OCI-LY1 (cell line): ENCODE results near the gene PPIP5K1.

Experiments
- EZH2 ChIP-seq: fragments of 200-600 bp; sonication (generic), shearing (Covaris generic); IDR thresholded peaks from 2 replicates; pipeline ENCODE4 v1.8.0; 2017; ENCODE audit warnings: borderline replicate concordance, mixed run types, mild to moderate bottlenecking, antibody characterized with exemption, low read length, moderate library complexity, mixed read lengths
- TF ChIP-seq, protein P1 (sequence below): fragments of 200-600 bp; sonication (generic), shearing (Covaris generic); IDR thresholded peaks from 2 replicates; pipeline ENCODE4 v1.5.1; 2017; ENCODE audit warnings: mild to moderate bottlenecking, antibody characterized with exemption, low read length, moderate library complexity, mixed read lengths

DNA sequence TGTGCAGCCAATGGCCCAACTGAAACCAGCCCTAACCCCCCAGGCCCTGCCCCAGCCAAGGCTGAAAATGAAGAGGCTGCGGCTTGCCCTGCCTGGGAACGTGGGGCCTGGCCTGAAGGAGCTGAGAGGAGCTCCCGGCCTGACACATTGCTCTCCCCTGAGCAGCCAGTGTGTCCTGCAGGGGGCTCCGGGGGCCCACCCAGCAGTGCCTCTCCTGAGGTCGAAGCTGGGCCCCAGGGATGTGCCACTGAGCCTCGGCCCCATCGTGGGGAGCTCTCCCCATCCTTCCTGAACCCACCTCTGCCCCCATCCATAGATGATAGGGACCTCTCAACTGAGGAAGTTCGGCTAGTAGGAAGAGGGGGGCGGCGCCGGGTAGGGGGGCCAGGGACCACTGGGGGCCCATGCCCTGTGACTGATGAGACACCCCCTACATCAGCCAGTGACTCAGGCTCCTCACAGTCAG is 61.4 kb downstream of the PPIP5K1 start:
- TF ChIP-seq, protein P1, sequence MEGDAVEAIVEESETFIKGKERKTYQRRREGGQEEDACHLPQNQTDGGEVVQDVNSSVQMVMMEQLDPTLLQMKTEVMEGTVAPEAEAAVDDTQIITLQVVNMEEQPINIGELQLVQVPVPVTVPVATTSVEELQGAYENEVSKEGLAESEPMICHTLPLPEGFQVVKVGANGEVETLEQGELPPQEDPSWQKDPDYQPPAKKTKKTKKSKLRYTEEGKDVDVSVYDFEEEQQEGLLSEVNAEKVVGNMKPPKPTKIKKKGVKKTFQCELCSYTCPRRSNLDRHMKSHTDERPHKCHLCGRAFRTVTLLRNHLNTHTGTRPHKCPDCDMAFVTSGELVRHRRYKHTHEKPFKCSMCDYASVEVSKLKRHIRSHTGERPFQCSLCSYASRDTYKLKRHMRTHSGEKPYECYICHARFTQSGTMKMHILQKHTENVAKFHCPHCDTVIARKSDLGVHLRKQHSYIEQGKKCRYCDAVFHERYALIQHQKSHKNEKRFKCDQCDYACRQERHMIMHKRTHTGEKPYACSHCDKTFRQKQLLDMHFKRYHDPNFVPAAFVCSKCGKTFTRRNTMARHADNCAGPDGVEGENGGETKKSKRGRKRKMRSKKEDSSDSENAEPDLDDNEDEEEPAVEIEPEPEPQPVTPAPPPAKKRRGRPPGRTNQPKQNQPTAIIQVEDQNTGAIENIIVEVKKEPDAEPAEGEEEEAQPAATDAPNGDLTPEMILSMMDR = no peak
- TF ChIP-seq EZH2 = no peak
